Endothelial cell of umbilical vein (primary cell): Measurements from ENCODE around the gene PCDHGA8. TPM values are rescaled to one million over a fixed set of nuclear protein-coding genes. Genes with fewer than 3 reads are reported as not detected.

ENCODE experiments used
- BruUV-seq: library from RNA; stranded (reverse); fragments of 400-500 nt; replicated peaks from 2 replicates; lab custom pipeline; 2021; lab: Mats Ljungman, UMichigan
- CTCF ChIA-PET: fragments of 300-600, 350-600 bp; sonication (Branson Sonifier 250); formaldehyde crosslinking; loops from one replicate; lab custom pipeline; 2021; ENCODE audit warnings: antibody characterized with exemption, inconsistent platforms; lab: Charles Lee
- POLR2A ChIA-PET: fragments of 300-600, 350-600 bp; sonication (Branson Sonifier 250); formaldehyde crosslinking; loops from one replicate; lab custom pipeline; 2021; ENCODE audit warnings: antibody characterized with exemption, inconsistent platforms; lab: Charles Lee
- DNase-seq: peaks from one replicate; pipeline ENCODE4 v3.0.0-alpha.2; 2011; ENCODE audit warnings: low read depth, low spot score
- FAIRE-seq: peaks from 2 replicates; lab custom pipeline; 2011; peaks lifted over from hg19 to GRCh38; lab: Jason Lieb, UNC
- H2AFZ ChIP-seq: 2 replicates; pipeline ENCODE4 v1.6.0; 2012; ENCODE audit warnings: low read depth, low read length, control low read depth, inconsistent platforms
- H3K27ac ChIP-seq: 2 replicates; pipeline ENCODE4 v1.5.1; 2011; ENCODE audit warnings: low read depth, mild to moderate bottlenecking, control low read depth, low read length, moderate library complexity; ENCODE audit not compliant: insufficient read depth
- H3K27me3 ChIP-seq, 2 experiments: 2 replicates each; pipeline versions ENCODE4 v1.6.0 to v1.6.1; 2011; ENCODE audit warnings: low read length in 2 of 2, mixed read lengths in 1 of 2; ENCODE audit not compliant: control insufficient read depth in 2 of 2, insufficient read depth in 2 of 2
- H3K36me3 ChIP-seq, 2 experiments: 2 replicates in 1 of 2; 3 replicates in 1 of 2; pipeline ENCODE4 v1.5.1; 2011; ENCODE audit warnings: low read length in 2 of 2, mild to moderate bottlenecking in 1 of 2, moderate library complexity in 1 of 2; ENCODE audit not compliant: control insufficient read depth in 2 of 2, insufficient read depth in 2 of 2; ENCODE audit errors: extremely low read depth in 1 of 2
- H3K4me1 ChIP-seq: 3 replicates; pipeline ENCODE4 v1.5.1; 2011; ENCODE audit warnings: mild to moderate bottlenecking, low read length; ENCODE audit not compliant: control insufficient read depth, insufficient read depth; ENCODE audit errors: extremely low read depth
- H3K4me2 ChIP-seq: 2 replicates; pipeline ENCODE4 v1.6.1; 2011; ENCODE audit warnings: low read length, control low read depth, mixed read lengths; ENCODE audit not compliant: insufficient read depth
- H3K4me3 ChIP-seq, 3 experiments: fragments of 200-600 bp in 1 of 3; sonication (generic), shearing (Covaris generic) in 1 of 3; replicated peaks in 1 of 3; 2 replicates each; pipeline ENCODE4 v1.5.1; 2011 to 2016; ENCODE audit warnings: control low read depth in 3 of 3, low read length in 3 of 3, mild to moderate bottlenecking in 2 of 3, inconsistent platforms in 1 of 3, low read depth in 1 of 3, moderate library complexity in 1 of 3; ENCODE audit not compliant: insufficient read depth in 1 of 3
- H3K79me2 ChIP-seq: 2 replicates; pipeline ENCODE4 v1.6.0; 2012; ENCODE audit warnings: low read length, inconsistent platforms; ENCODE audit not compliant: control insufficient read depth, insufficient read depth
- H3K9ac ChIP-seq: replicated peaks from 2 replicates; pipeline ENCODE3; 2011; ENCODE audit warnings: low read length, control low read depth; ENCODE audit not compliant: insufficient read depth; ENCODE audit errors: extremely low read depth
- H3K9me1 ChIP-seq: replicated peaks from 3 replicates; pipeline ENCODE4 v1.6.0; 2011; ENCODE audit warnings: mild to moderate bottlenecking, low read length; ENCODE audit not compliant: control insufficient read depth, insufficient read depth; ENCODE audit errors: extremely low read depth
- H3K9me3 ChIP-seq: replicated peaks from 2 replicates; pipeline ENCODE4 v1.5.1; 2012; ENCODE audit warnings: low read length, inconsistent platforms; ENCODE audit not compliant: control insufficient read depth, insufficient read depth
- H4K20me1 ChIP-seq: replicated peaks from 2 replicates; pipeline ENCODE3; 2011; ENCODE audit warnings: mild to moderate bottlenecking, low read length; ENCODE audit not compliant: control insufficient read depth, insufficient read depth; ENCODE audit errors: extremely low read depth
- CTCF ChIP-seq, 2 donors: IDR thresholded peaks; 1 replicate in 1 of 2; 2 replicates in 1 of 2; pipeline ENCODE4 v1.5.1; 2011; ENCODE audit warnings: low read length in 2 of 2, mild to moderate bottlenecking in 2 of 2, moderate library complexity in 2 of 2, control low read depth in 1 of 2, inconsistent platforms in 1 of 2, low read depth in 1 of 2; ENCODE audit not compliant: insufficient read depth in 1 of 2; ENCODE audit errors: extremely low read depth in 1 of 2
- EZH2 ChIP-seq: IDR thresholded peaks from 2 replicates; pipeline ENCODE4 v1.6.1; 2012; ENCODE audit warnings: borderline replicate concordance, low read depth, mild to moderate bottlenecking, moderate library complexity, low read length, inconsistent platforms; ENCODE audit not compliant: severe bottlenecking
- FOS ChIP-seq: IDR thresholded peaks from 2 replicates; pipeline ENCODE4 v1.6.1; 2011; ENCODE audit warnings: mild to moderate bottlenecking, low read length, moderate library complexity, borderline replicate concordance; ENCODE audit not compliant: insufficient read depth
- GATA2 ChIP-seq: IDR thresholded peaks from 2 replicates; pipeline ENCODE4 v1.7.0; 2011; ENCODE audit warnings: low read depth, mild to moderate bottlenecking, moderate library complexity, mixed read lengths, low read length; ENCODE audit not compliant: insufficient read length, insufficient read depth
- JUN ChIP-seq: IDR thresholded peaks from 2 replicates; pipeline ENCODE4 v1.6.1; 2011; ENCODE audit warnings: borderline replicate concordance, low read depth; ENCODE audit not compliant: insufficient read length, insufficient read depth
- MYC ChIP-seq: IDR thresholded peaks from one replicate; pipeline ENCODE4 v1.6.1; 2011; ENCODE audit warnings: mild to moderate bottlenecking, low read depth, low read length
- POLR2A ChIP-seq: IDR thresholded peaks from 2 replicates; pipeline ENCODE4 v1.6.1; 2012; ENCODE audit warnings: low read depth, mild to moderate bottlenecking, control low read depth, low read length
- POLR2AphosphoS5 ChIP-seq: IDR thresholded peaks from 2 replicates; pipeline ENCODE4 v1.6.1; 2012; ENCODE audit warnings: low read depth, mild to moderate bottlenecking, control low read depth, low read length, moderate library complexity; ENCODE audit not compliant: insufficient read depth
- dilution Hi-C: fragments of 300-500 bp; cut with MboI; formaldehyde crosslinking; loops from one replicate; pipeline ENCODE4 v1.15.0; 2019; ENCODE audit warnings: low sequenced_read_pairs; ENCODE audit not compliant: extremely low pct_ligation_motif_present
- intact Hi-C: fragments of 100-400 bp; cut with micrococcal nuclease; formaldehyde crosslinking; loops from one replicate; pipeline ENCODE4 v1.10.0; 2022
- polyA plus RNA-seq, 4 experiments: library from polyadenylated mRNA; depleted of rRNA in 3 of 4; stranded (reverse) in 3 of 4; unstranded in 1 of 4; fragments of >200 nt; gene quantifications; 2 replicates each; pipeline versions ENCODE4 v1.2.1 to v1.2.3, GENCODE V29; 2011 to 2012; ENCODE audit warnings: missing spikeins in 1 of 4
- total RNA-seq: library from RNA; stranded (reverse); gene quantifications from 2 replicates; pipeline ENCODE4 v1.2.3, GENCODE V29; 2021
- TF ChIP-seq, protein P1 (sequence below): IDR thresholded peaks from 2 replicates; pipeline ENCODE4 v1.6.1; 2011; ENCODE audit not compliant: insufficient read depth, insufficient read length

The PCDHGA8 gene
- total and polyA plus RNA-seq, 2 donors (not counting 3 experiments of a cell fraction or from before 2014, with no cell fraction given): 0.44 to 0.95 TPM

DNA sequence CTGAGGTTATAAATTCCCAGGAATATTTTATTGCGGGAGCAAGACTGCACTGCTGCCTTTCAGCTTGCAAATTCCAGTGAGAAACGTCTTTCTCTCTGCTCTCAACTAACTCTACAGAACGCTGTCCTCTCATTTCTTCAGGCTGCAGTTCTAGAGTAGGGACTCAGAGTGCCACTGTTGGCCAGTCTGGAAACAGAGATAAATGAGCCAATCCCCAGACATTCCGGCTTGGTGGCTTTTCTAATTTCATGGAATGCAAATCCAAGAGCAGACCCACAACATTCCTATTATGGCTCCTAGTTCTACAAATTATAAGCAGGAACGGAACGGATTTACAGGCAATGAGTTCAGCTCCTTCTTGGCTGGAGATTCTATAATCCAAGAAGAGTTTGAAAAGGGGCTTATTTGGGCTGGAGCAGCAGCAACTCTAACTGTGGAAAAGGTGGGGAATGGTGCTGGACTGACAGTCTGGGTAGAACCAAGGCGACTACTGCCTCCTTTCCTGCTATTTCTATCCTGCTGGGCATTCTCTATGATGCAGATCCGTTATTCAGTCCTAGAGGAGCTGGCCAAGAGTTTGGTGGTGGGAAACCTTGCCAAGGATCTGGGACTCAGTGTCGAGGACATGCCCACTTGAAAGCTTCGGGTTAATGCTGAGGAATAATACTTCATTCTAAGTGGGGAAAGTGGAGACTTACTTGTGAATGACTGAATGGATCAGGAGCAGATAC lies 47.1 kb downstream of the PCDHGA8 start:
- Histone ChIP-seq H3K4me3 (no peak overlapping the region), H3K36me3 (no peaks in the 10 kb centered on the region), H3K4me1 (no peaks in the 10 kb centered on the region), H3K9ac (no peak overlapping the region), H3K9me1 (no peaks in the 10 kb centered on the region), H3K9me3 (no peaks in the 10 kb centered on the region), H2AFZ (no peak overlapping the region), H3K4me2 (no peak overlapping the region), H3K27me3 (peaks cover 0 to 4% of the 10 kb centered on the region in 2 experiments), H3K79me2 (no peaks in the 10 kb centered on the region), H3K27ac (no peak overlapping the region), H4K20me1 (no peaks in the 10 kb centered on the region)
- intact Hi-C loops (no loop called here), dilution Hi-C loops (no loop called here)
- POLR2A ChIA-PET: no interaction called here
- FAIRE-seq (no peak), DNase-seq (no peak)
- CTCF ChIA-PET: interaction anchor here (2.1 to 2.6 kb wide), 2 partner anchors 9 to 118 kb away, joined by 9 to 16 read pairs; partner anchors contain the start of gene PCDHGA12
- no peak for TF ChIP-seq EZH2
- TF ChIP-seq, protein P1, sequence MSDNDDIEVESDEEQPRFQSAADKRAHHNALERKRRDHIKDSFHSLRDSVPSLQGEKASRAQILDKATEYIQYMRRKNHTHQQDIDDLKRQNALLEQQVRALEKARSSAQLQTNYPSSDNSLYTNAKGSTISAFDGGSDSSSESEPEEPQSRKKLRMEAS: no peak
- no peak for TF ChIP-seq GATA2
- no peak for TF ChIP-seq MYC
- no peak for TF ChIP-seq POLR2A
- no peak for TF ChIP-seq CTCF (IDR thresholded peaks at IDR 0.05; ENCODE audit: extremely low read depth in 1 of 2, insufficient read depth in 1 of 2, low read depth in 1 of 2, low read length in 2 of 2)
- no peak for TF ChIP-seq FOS
- no peak for TF ChIP-seq POLR2AphosphoS5
- TF ChIP-seq JUN: no peak
- BruUV-seq: no TSS peak
